ENCODE results near the gene FOXK2.

DNA sequence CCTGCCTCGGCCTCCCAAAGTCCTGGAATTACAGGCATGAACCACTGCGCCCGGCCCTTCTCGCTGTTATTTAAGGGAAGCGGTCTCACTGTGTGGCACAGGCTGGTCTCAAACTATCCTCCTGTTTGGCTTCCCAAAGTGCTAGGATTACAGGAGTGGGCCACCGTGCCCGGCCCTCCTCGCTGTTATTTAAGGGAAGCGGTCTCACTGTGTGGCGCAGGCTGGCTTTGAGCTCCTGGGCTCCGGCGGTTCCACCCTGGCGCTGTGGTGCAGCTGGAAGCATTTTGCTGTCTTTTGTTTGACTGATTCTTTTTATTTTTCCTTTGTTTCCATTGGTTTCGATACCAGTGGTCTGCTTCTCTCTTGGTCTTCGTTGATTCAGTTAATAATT, 40.7 kb downstream of the FOXK2 start:
- no peak for TF ChIP-seq ZFP3 (CRISPR knock-in tag; IDR thresholded peaks at IDR 0.05)
- TF ChIP-seq, protein P1, sequence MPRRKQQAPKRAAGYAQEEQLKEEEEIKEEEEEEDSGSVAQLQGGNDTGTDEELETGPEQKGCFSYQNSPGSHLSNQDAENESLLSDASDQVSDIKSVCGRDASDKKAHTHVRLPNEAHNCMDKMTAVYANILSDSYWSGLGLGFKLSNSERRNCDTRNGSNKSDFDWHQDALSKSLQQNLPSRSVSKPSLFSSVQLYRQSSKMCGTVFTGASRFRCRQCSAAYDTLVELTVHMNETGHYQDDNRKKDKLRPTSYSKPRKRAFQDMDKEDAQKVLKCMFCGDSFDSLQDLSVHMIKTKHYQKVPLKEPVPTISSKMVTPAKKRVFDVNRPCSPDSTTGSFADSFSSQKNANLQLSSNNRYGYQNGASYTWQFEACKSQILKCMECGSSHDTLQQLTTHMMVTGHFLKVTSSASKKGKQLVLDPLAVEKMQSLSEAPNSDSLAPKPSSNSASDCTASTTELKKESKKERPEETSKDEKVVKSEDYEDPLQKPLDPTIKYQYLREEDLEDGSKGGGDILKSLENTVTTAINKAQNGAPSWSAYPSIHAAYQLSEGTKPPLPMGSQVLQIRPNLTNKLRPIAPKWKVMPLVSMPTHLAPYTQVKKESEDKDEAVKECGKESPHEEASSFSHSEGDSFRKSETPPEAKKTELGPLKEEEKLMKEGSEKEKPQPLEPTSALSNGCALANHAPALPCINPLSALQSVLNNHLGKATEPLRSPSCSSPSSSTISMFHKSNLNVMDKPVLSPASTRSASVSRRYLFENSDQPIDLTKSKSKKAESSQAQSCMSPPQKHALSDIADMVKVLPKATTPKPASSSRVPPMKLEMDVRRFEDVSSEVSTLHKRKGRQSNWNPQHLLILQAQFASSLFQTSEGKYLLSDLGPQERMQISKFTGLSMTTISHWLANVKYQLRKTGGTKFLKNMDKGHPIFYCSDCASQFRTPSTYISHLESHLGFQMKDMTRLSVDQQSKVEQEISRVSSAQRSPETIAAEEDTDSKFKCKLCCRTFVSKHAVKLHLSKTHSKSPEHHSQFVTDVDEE (CRISPR knock-in tag; IDR thresholded peaks at IDR 0.05) = no peak

Data from SK-N-SH treated with all-trans-retinoic acid at 6 μM for 48 hours (cell line).